CD14-positive monocyte (primary cell): ENCODE measurements around the gene TRAM2. TPM values are rescaled to one million over a fixed set of nuclear protein-coding genes. Genes with fewer than 3 reads are reported as not detected.

ENCODE experiments used
- DNase-seq, 3 donors: peaks; one replicate each; pipeline ENCODE4 v3.0.0-alpha.2; 2011 to 2022
- H2AFZ ChIP-seq: 2 replicates; pipeline ENCODE4 v1.6.0; 2012; ENCODE audit warnings: mild to moderate bottlenecking, low read depth, low read length, inconsistent platforms; ENCODE audit not compliant: insufficient read depth, poor library complexity, severe bottlenecking
- H3K27ac ChIP-seq, 2 donors: 1 replicate in 1 of 2; 2 replicates in 1 of 2; pipeline ENCODE4 v1.5.1; 2012 to 2013; ENCODE audit warnings: low read length in 2 of 2, control low read depth in 1 of 2, inconsistent platforms in 1 of 2, low read depth in 1 of 2, mild to moderate bottlenecking in 1 of 2
- H3K27me3 ChIP-seq, 2 donors: one replicate each; pipeline versions ENCODE4 v1.6.0 to v1.6.1; 2011 to 2013; ENCODE audit warnings: low read length in 2 of 2; ENCODE audit not compliant: control insufficient read depth in 2 of 2, insufficient read depth in 2 of 2
- H3K36me3 ChIP-seq, 2 donors: replicated peaks in 1 of 2; 1 replicate in 1 of 2; 2 replicates in 1 of 2; pipeline versions ENCODE4 v1.5.1 to v1.6.1; 2012 to 2013; ENCODE audit warnings: low read length in 2 of 2, control low read depth in 1 of 2, inconsistent platforms in 1 of 2, mild to moderate bottlenecking in 1 of 2; ENCODE audit not compliant: insufficient read depth in 2 of 2, control insufficient read depth in 1 of 2
- H3K4me1 ChIP-seq, 2 donors: 1 replicate in 1 of 2; 2 replicates in 1 of 2; pipeline versions ENCODE4 v1.5.1 to v1.6.1; 2012 to 2013; ENCODE audit warnings: low read length in 2 of 2, control low read depth in 1 of 2, inconsistent platforms in 1 of 2, mild to moderate bottlenecking in 1 of 2, moderate library complexity in 1 of 2; ENCODE audit not compliant: insufficient read depth in 2 of 2, control insufficient read depth in 1 of 2
- H3K4me2 ChIP-seq: replicated peaks from 2 replicates; pipeline ENCODE3; 2012; ENCODE audit warnings: low read length, moderate library complexity, mild to moderate bottlenecking; ENCODE audit not compliant: poor library complexity, severe bottlenecking; ENCODE audit errors: extremely low read depth
- H3K4me3 ChIP-seq, 3 experiments: fragments of 200-600 bp in 1 of 3; sonication (generic) in 1 of 3; replicated peaks in 1 of 3; 1 replicate in 2 of 3; 2 replicates in 1 of 3; pipeline ENCODE4 v1.5.1; 2011 to 2013; ENCODE audit warnings: low read length in 3 of 3, mild to moderate bottlenecking in 3 of 3, control low read depth in 2 of 3, low read depth in 2 of 3, inconsistent platforms in 1 of 3, moderate library complexity in 1 of 3
- H3K79me2 ChIP-seq: 2 replicates; pipeline ENCODE4 v1.6.0; 2012; ENCODE audit warnings: mild to moderate bottlenecking, control low read depth, inconsistent platforms, low read length, moderate library complexity; ENCODE audit not compliant: insufficient read depth
- H3K9ac ChIP-seq: 2 replicates; pipeline ENCODE4 v1.6.0; 2017; ENCODE audit warnings: low read length, mild to moderate bottlenecking; ENCODE audit not compliant: insufficient read depth, poor library complexity, severe bottlenecking
- H3K9me3 ChIP-seq, 2 donors: replicated peaks in 1 of 2; 1 replicate in 1 of 2; 2 replicates in 1 of 2; pipeline versions ENCODE4 v1.5.1 to v1.6.1; 2012 to 2013; ENCODE audit warnings: low read length in 2 of 2, control low read depth in 1 of 2; ENCODE audit not compliant: control insufficient read depth in 1 of 2, insufficient read depth in 1 of 2
- H4K20me1 ChIP-seq: 2 replicates; pipeline ENCODE4 v1.6.0; 2012; ENCODE audit warnings: mild to moderate bottlenecking, low read length, control low read depth, moderate library complexity; ENCODE audit not compliant: insufficient read depth
- H3K27ac Mint-ChIP-seq, 7 donors: one replicate each; pipeline ENCODE4 v1.8.0; 2020; ENCODE audit warnings: mild to moderate bottlenecking in 7 of 7, mixed read lengths in 7 of 7, moderate library complexity in 6 of 7, inconsistent platforms in 2 of 7
- H3K27me3 Mint-ChIP-seq, 3 donors: one replicate each; pipeline ENCODE4 v1.8.0; 2021 to 2022; ENCODE audit warnings: low read depth in 3 of 3, mild to moderate bottlenecking in 3 of 3, mixed read lengths in 3 of 3, moderate library complexity in 3 of 3, inconsistent platforms in 1 of 3
- H3K36me3 Mint-ChIP-seq, 2 donors: one replicate each; pipeline ENCODE4 v1.8.0; 2020; ENCODE audit warnings: mixed read lengths in 2 of 2, inconsistent platforms in 1 of 2, mild to moderate bottlenecking in 1 of 2
- H3K4me1 Mint-ChIP-seq: one replicate; pipeline ENCODE4 v1.8.0; 2020; ENCODE audit warnings: mild to moderate bottlenecking, mixed read lengths
- H3K4me3 Mint-ChIP-seq, 2 donors: one replicate each; pipeline ENCODE4 v1.8.0; 2020; ENCODE audit warnings: mild to moderate bottlenecking in 2 of 2, mixed read lengths in 2 of 2, moderate library complexity in 1 of 2
- H3K9me3 Mint-ChIP-seq, 7 donors: one replicate each; pipeline ENCODE4 v1.8.0; 2020 to 2022; ENCODE audit warnings: mixed read lengths in 7 of 7, mild to moderate bottlenecking in 6 of 7, moderate library complexity in 6 of 7, inconsistent platforms in 2 of 7
- WGBS: methylation state at CpG from one replicate; pipeline ENCODE4 v1.1.5; 2013; ENCODE audit warnings: missing lambda C conversion rate; ENCODE audit not compliant: insufficient coverage; 5-methylcytosine and 5-hydroxymethylcytosine counted together
- intact Hi-C, 2 donors: fragments of 100-400 bp; cut with micrococcal nuclease; formaldehyde crosslinking; loops; one replicate each; pipeline versions ENCODE4 v1.15.0 to v1.15.1; 2023
- polyA plus RNA-seq, 3 donors: library from polyadenylated mRNA; depleted of rRNA in 1 of 3; unstranded in 2 of 3; stranded (reverse) in 1 of 3; fragments of 300-500 nt in 2 of 3; fragments of >200 nt in 1 of 3; fragmentation: Illumina TruSeq in 2 of 3; gene quantifications; 1 replicate in 2 of 3; 2 replicates in 1 of 3; pipeline ENCODE4 v1.2.3, GENCODE V29; 2012 to 2021
- TF ChIP-seq, protein P1 (sequence below): fragments of 200-600 bp; IDR thresholded peaks from one replicate; pipeline ENCODE4 v1.8.0; 2022; ENCODE audit warnings: antibody characterized with exemption, mild to moderate bottlenecking

The TRAM2 gene
- polyA plus RNA-seq, 3 donors, result 4.7 to 11.7 (median 5.9) TPM

DNA sequence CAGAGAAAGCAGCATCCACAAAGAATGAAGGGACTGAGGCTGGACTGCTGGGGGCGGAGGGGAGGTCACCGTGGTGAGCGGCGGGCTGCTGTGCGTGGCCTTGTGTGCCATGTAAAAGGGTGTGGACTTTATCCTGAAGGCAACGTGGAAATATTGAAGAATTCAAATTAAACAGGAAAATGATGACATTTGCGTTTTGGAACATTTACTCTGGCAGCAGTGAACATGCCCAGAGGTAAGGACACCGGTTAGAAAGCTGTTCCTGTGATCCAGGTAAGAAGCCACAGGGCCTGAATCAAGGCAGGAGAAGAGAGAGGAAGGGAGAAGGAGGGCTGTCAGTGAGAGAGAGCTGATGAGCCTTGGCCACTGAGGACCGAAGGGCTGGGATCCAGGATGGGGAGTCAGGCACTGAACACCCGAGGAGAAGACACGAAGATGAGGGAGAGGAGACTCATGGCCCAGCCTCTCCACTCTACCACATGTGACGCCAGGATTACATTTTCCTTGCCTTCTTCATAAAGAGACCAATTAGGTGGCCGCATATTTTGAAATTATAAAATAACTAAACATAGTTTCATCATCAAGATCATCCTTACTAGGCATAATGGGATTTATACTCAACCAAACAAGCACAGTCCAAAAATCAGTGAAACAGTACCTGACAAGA, 58.4 kb downstream of the TRAM2 start:
- Histone ChIP-seq H3K9ac (no peak overlapping the region), H4K20me1 (peaks cover 10% of the 10 kb centered on the region), H3K79me2 (peaks cover 3% of the 10 kb centered on the region), H3K36me3 (peaks cover 36 to 71% of the 10 kb centered on the region in 2 donors), H3K4me2 (no peak overlapping the region), H3K27me3 (no peaks in the 10 kb centered on the region), H2AFZ (no peak overlapping the region), H3K4me3 (no peak overlapping the region), H3K4me1 (no peaks in the 10 kb centered on the region), H3K27ac (no peak overlapping the region), H3K9me3 (no peaks in the 10 kb centered on the region)
- 98% methylated on average over 10 of the region's 13 CpGs for WGBS
- peaks cover 0 to 5% (median 2%) of the 10 kb centered on the region in 3 donors for H3K27me3 Mint-ChIP-seq
- no peak for DNase-seq
- H3K36me3 Mint-ChIP-seq, result peaks cover 68 to 72% of the 10 kb centered on the region in 2 donors
- peaks cover 0 to 3% (median 0%) of the 10 kb centered on the region in 7 donors for H3K9me3 Mint-ChIP-seq
- peak overlapping the region in 5 of 7 donors; percentile 20 to 81 (median 59) for H3K27ac Mint-ChIP-seq
- TF ChIP-seq, protein P1, sequence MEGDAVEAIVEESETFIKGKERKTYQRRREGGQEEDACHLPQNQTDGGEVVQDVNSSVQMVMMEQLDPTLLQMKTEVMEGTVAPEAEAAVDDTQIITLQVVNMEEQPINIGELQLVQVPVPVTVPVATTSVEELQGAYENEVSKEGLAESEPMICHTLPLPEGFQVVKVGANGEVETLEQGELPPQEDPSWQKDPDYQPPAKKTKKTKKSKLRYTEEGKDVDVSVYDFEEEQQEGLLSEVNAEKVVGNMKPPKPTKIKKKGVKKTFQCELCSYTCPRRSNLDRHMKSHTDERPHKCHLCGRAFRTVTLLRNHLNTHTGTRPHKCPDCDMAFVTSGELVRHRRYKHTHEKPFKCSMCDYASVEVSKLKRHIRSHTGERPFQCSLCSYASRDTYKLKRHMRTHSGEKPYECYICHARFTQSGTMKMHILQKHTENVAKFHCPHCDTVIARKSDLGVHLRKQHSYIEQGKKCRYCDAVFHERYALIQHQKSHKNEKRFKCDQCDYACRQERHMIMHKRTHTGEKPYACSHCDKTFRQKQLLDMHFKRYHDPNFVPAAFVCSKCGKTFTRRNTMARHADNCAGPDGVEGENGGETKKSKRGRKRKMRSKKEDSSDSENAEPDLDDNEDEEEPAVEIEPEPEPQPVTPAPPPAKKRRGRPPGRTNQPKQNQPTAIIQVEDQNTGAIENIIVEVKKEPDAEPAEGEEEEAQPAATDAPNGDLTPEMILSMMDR, result no peak
- intact Hi-C loops, result no loop called here
- no peak overlapping the region for H3K4me3 Mint-ChIP-seq
- peaks cover 25% of the 10 kb centered on the region for H3K4me1 Mint-ChIP-seq

DNA sequence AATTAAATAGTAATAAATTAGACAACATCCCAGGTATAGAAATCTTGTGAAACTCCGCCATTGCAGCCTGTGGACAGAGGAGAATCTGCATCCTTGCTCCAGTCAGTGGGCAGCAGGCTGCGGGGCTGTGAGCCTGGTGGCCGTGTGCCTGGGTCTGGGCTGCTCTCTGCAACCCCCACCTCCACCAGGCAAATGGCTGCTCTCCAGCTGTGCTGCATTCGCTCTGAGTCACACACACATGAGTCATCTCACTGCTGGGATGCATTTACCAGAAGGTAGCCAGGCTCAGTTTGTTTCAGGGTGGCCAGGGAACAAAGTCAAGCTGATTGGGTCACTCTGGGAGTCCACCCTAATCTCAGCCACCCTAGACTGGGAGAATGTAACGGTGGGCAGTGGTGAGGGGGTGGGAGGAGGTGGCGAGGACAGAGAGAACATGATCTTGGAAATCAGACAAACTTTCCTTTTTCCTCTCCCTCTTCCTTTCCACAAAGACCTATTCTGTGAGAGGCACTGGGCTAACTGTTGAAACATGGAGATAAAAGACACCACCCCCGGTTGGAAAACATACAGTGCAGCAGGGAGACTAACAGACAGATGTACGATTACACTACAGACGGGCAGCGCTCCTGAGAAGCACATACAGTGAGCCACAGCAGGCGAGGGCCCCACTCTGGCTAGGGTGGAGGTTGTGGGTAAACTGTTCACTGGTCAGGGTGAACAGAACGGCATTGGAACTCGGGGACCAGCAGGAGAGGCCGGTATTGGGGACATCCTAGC, 59.2 kb downstream of the TRAM2 start:
- peaks cover 0 to 5% (median 2%) of the 10 kb centered on the region in 3 donors for H3K27me3 Mint-ChIP-seq

More for the DNA sequence above, 59.2 kb downstream of the TRAM2 start:
- Histone ChIP-seq H3K36me3 (peaks cover 41 to 79% of the 10 kb centered on the region in 2 donors), H3K27ac (no peak overlapping the region), H3K27me3 (no peaks in the 10 kb centered on the region), H4K20me1 (peaks cover 10% of the 10 kb centered on the region), H3K4me1 (no peaks in the 10 kb centered on the region), H3K9ac (no peak overlapping the region), H3K9me3 (no peaks in the 10 kb centered on the region), H3K4me3 (no peak overlapping the region), H3K4me2 (no peak overlapping the region), H3K79me2 (peaks cover 3% of the 10 kb centered on the region), H2AFZ (no peak overlapping the region)
- Mint-ChIP-seq H3K9me3 (peaks cover 0 to 3% (median 0%) of the 10 kb centered on the region in 7 donors), H3K27ac (peak overlapping the region in 4 of 7 donors; percentile 20 to 81 (median 42)), H3K4me3 (no peak overlapping the region), H3K36me3 (peaks cover 71 to 75% of the 10 kb centered on the region in 2 donors), H3K4me1 (peaks cover 22% of the 10 kb centered on the region)
- TF ChIP-seq, protein P1, result no peak
- peak in 2 of 3 donors; percentile 21 to 38 for DNase-seq
- intact Hi-C loops, result no loop called here
- 85% methylated on average over 12 of the region's 14 CpGs for WGBS
